DMS79 (cell line): ENCODE measurements around the gene DPCD.
A peak's percentile ranks its signal among the peaks of the same experiment; 100 is the strongest.
"Not testable (repeated sequence)": the region's sequence is repeated elsewhere in the genome, so short reads cannot be mapped to it uniquely, and the experiment has no call there.

Experiments
- DNase-seq: peaks from one replicate; lab custom pipeline; 2025; lab: John Stamatoyannopoulos, UW

DPCD gene

DNA sequence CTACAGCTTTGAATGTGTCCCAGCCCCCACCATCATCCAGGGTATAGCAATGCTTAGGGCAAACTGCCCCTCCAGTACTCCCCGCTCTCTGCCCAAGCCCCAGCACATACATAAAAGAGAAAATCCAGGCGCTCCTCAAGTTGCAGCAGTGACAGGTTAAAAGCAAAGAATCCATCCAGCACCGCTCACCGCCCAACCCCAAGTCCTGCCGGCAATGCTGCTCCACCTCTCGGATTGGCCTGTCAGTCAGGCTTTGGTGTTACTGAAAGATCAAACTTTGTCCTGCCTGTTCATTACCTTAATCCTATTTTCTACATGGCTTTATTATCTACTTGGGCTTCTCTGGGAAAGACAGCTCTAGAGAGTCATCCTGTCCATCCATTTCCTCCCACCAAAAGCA lies 31.9 kb downstream of the DPCD start:
- no peak for DNase-seq

DNA sequence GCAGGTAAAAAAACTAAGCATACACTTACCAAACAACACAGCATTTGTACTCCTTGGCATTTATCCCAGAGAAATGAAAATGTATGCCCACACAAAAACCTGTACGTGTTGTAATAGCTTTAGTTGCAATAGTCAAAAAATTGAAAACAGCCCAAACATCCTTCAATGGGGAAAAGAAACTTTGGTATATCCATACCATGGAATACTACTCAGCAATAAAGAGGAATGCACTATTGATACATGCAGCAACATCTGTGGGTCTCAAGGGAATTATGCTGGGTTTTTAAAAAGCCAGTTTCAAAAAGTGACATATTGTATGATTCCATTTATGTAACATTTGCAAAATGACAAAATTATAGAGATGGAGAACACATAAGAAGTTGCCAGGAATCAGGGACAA lies 35.4 kb downstream of the DPCD start:
- no peak for DNase-seq

DNA sequence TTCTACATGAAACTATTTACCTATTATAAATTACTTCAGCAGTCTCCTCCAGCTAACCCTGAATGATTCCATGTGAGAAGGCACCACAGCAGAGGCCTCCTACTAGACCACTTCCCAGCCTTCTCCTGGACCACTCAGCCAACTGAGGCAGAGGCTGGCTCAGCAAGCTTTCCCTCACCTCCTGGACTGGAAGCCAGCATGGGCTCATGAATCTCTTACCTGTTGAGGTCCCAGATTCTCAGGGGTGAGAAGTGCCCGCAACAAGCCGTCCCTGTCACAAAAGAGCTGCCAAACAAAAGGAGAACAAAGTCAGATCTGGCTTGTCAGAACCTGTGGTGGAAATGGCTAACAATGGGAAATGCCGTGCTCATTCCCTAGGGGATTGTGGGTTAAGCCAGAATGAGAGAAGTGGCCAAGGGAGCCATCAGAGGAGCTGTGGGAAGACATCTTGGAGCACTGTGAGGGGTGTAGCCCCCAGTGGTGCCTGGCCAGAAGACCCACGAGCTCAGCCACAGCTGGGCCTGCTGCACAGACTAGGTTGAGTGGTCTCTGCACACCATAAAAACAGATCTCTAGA lies 36.5 kb downstream of the DPCD start:
- DNase-seq = no peak

DNA sequence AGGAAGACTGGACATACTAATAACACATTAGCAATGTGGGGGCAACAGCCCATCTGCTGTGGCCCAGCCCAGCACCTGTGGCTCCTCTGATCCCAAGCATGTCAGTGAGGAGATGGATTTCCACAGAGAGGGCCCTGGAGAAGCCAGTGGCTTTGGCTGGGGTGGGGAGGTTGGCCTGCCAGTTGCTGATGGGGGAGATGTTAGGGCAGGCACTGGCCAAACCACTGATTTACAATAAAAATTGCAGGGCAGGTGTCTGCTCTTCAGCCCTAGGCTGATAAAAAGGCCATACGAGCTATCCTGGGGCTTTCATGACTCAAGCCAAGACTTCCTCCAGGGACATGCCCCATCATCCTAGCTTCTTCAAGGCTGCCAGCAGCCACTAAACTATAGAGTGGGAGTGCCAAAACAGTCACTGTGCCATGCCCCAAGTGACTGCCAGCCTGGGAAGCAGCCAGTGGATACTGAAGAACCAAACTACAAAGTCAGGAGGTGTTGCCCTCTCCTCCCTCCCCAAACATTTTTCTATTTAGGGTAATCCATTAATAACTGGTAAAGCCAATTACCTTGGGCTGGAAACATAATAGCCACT lies 37.8 kb downstream of the DPCD start:
- DNase-seq = peak; percentile 78

DNA sequence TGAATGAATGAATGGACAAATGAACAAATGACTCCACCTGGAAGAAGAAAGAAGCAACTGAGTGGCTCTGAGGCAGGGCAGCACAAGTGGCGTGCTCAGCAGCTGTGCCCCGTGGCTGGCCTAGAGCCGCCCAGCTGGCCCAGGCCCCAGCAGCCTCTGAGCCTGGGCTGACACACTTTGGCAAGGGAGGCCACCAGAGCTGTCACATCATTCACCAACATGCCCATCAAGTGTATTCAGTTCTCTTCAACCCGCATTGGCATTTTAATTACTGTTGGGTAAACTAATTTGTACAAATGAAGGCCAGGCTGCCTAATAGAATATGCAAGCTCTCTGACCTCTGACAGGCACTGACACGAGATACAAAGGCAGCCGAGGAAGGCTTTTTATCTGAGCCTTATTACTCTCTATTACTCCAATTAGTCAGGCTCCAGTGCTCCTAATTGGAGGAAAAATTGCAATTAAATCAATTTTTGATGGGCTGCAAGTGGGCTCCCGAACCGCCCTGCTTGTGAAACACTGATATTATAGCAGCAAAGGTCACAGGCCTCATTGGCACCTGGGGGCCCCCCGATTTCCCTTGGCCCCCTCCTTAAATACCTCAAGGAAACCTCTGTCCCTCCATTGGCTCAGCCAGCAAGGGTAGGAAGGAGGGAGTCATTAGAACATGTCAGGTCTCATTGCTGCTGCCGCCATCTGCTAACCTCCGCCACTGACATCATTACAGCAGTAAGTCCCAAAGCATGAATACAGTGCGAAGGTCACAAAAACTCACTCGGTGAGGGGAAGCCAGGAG lies 41.9 kb downstream of the DPCD start:
- DNase-seq = no peak

DNA sequence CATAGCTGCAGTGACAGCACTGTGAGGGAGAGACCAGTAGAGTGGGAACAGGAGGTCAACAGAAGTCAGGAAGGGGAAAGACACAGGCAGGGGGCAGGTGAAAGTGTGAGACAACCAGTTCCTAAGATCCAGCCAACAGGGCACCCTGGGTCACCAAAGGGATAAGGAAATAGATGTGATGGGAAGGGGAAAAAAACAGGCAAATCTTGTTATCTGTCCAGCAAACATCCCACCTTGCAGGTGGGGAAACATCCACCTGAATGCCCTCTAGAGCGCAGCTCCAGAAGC lies 42.5 kb downstream of the DPCD start:
- no peak for DNase-seq

DNA sequence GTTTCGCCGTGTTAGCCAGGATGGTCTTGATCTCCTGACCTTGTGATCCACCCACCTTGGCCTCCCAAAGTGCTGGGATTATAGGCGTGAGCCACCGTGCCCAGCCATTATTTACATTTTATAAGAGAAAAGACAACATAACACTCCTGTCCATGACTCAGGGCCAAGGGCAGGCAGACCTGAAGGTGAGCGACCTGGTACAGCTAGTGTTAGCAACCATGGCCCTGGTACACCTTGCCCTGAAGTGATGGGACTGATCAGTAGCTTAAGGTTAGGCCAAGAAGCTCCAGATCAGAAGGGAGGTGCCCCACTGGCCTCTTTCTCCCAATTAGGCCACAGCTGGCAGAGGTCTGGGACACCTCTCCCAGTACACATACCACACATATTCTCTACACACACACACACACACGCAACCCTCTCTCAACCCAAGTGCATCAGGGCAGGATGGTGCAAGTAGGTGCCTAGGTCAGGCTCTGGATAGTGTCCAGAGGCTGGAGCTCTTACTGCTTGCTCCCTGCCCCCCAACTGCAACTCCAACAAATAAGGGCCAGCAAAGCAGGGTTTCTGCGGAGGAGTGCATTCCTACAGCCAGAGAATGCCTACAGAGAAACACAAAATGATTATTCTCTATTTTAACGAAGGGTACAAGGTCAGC lies 43.8 kb downstream of the DPCD start:
- no peak for DNase-seq

DNA sequence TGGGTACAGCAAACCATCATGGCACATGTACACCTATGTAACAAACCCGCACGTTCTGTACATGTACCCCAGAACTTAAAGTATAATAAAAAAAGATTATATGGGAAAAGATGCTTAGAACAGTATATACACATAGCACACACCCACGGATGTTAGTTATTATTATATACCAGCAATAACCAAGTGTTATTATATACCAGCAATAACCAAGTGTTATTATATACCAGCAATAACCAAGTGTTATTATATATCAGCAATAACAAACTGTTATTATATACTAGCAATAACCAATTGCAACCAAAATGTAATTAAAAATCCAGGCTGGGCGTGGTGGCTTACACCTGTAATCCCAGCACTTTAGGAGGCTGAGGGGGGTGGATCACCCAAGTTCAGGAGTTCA lies 45.4 kb downstream of the DPCD start:
- DNase-seq = not testable (repeated sequence)

DNA sequence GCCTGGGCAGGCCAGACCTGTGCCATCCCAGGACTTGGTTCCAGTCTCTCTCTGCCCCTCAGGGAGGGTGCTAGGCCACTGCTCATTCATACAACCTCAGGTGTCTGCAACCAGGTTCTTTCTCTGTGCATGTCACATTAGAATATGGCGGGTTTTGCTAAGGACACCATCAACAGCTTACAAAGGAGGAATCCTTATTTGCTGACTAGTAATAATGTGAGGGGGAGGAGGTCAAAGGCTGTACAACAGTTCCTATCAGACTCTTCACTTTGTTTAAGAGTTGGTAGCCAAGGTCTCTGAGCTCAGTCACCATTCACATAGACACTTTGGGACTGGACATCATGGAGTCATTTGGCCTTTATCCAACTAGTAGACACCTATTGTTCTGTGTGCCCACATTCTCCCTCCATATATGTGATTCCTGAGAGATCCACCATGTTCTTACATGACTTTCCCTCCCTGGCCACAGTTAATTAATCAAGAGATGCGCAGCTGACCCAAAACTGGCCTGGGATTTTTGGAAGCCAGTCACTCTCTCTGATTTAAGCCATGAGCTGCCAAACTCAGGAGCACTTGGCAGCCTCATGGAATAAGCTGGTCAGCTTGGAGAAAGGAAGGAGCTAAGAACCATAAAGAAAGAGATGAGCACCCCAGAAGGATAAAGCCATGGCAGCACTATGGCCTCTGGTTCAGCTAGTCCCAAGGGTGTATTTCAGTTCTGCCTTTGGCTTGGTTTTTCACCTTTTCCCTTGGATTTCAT lies 51.2 kb downstream of the DPCD start:
- no peak for DNase-seq

DNA sequence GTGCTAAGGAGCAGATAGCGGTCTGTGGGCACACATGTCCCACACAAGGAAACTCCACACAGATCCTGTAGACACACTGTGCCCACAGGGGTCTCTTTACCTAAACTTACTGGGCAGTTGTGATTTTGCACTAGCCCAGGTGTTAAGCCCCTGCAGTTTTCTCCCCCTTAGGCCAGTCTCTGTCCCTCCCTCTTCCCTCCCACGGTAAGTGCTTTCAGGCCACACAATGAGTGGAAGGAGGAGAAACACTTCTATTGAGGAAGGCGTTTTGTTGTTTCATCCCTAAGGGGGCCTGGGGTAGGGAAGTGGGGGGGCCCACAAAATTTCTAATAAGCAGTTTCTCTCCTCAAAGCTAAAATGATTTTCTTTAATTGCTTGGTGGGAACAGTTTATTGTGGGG lies 55.4 kb downstream of the DPCD start:
- no peak for DNase-seq

DNA sequence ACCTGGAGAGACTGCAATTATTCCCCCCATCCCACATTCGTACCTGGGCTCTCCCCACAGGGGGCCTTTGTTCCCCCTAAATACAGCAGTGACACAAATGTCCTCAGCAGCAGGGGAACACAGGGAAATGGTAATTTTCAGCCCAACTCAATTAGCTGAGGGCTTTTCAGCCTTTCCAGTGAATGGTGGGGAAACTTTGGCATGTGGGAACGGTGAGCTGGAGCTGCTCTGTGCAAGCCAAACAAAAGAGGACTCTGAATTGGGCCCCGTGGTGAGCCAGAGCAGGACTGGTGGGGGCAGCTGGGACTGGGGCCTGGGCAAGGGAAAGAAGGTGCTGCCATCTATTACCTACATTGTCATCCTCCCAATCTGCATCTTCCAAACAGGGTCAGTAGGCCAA lies 55.9 kb downstream of the DPCD start:
- DNase-seq = no peak

DNA sequence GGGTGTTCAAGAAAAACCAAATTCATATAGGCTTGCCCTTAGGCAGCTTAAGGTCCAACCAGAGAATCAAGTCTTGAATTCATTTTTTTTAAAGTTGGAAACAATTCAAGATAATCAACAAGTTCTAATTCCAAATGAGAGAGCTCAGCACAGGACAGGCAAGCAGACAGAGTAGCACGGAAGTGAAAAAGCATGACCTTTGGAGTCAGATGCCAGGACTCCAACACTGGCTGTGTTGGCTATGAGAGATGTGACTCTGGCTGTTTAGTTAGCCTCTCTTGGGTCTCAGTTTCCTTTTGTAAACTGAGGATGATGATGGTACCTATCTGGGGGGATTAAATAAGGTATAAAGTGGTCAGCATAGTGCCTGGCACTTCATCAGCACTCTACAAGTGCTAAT lies 57.5 kb downstream of the DPCD start:
- no peak for DNase-seq

DNA sequence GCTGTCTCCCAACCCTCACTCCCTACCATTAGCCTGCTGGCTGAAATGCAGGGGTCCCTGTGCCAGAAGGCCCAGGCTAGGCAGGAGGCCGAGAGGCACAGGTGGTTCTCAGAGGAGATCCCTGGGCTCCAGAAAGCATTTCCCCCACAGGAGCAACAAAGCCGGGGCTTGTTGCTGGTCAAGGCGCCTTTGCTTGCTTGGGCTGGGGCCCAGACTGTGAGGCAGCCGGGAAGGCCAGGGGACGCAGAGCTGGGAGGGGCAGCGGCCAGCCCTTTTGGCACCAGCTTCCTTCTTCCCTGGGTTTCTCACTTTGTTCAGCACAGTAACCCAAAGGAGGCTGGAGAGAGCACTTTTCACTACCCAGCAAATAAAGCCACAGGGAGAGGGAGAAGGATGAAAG lies 58.2 kb downstream of the DPCD start:
- DNase-seq = no peak

DNA sequence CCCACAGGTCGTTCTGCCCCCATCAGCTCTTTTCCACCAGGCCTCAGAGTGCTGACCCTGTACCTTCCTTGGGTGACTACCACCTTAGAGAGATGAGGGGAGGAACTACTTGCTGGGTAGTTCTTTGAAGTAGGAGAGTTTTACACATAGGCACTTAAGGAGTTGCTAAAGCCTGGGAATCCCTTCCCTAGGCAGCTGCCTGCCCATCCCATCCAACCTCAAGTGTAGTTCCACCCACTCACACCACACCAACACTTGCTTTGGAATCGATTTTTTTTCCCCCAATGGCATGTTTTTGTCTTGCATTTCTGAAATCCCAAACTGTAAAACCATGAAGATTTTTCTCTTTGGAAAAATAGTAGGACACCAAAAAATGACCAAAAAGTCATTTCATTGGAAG lies 59.1 kb downstream of the DPCD start:
- no peak for DNase-seq

DNA sequence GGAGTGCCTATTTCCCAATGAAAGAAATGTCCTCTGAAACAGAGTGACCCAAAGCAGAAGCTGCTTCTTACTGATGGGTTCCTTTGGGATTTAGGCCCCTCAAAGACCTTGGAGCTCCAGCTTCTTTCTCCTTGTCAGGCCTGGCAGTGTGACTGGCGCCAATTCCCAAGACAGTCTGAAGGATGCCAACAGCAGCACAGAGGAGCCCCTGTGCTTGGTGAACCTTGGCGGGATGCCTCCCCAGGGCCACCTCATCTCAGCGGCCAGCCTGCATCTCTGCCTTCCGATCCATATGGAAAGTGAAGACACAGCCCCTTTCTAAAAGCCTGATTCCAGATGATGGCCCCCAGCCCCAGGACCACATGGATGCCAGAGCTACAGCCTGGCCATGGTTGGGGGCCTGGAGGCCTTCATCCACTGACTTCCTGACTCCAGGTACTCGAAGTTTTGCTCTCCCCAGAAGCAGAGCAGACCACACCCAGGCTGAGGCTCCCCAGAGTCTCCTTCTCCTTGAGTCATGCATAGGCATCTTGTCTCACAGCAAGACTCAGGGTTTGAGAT lies 61.5 kb downstream of the DPCD start:
- no peak for DNase-seq

DNA sequence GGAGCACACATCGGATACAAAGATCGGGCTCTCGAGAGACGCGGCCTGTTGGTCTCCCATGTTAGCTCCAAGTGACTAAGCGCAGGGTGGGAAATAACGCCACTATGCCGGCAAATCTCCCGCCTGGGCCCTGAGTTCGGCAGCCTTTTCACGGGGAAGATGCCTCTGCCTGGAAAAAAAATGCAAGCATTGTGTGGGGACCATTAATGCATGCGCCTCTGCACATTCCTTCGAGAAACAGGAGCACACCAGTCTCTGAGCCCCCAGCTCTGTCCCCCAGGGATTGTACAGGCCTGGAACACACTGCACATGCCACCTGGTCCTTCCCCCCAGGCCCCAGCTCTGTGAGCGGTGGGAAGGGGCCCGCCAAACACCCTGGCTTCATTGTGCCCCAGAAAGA lies 62.7 kb downstream of the DPCD start:
- DNase-seq = no peak

DNA sequence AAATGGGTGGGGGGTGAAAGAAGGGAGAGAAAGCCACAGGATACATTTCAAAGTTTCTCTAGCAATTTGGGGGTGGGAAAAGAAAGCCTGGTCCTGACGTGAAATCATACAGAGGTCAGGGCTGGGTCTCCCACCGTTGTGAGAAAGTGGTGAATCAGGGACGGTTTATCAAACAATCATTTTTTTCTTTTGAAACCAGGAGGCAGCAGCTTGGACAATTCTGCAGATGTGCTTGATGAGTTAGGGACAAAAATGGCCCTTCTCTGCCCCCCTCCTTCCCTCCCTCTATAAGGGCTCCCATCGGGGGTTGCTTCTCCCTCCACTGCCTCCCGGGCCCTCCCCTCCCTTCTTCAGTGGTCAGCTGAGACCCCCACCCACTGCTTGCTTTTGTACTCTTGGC lies 63.2 kb downstream of the DPCD start:
- DNase-seq = no peak

DNA sequence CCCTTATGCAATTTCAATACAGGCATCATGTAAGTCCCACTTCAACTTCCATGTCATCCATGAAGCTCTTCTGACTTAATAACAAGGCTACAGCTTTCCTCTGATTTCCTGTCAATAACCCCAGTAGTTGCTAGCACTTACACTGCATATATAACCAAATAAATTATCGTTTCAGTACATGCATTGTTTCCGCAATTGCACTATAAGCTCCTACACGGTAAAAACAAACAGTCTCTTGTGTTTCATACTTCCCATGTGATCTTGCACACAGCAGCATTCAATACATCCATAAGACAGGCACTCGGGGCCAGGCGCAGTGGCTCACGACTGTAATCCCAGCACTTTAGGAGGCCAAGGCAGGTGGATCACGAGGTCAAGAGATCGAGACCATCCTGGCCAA lies 65.4 kb downstream of the DPCD start:
- DNase-seq = no peak

DNA sequence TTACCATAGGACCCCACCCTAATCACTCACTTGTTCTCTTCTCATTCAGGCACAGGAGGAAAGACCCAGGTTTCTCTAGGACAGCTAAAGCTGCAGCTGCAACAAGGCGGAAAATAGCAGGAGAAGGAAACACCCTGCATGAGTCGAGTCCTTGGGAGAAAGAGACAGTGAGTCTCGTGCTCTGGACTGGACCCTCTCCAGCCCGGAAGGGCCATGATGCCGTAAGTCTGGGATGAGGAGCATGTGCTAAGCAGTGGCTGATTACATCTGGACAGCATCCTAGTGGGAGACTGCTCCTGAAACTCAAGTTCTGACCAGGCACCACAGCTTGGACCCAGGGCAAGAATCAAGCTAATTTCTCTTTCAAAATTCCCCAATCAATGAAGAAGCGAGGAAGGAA lies 67.4 kb downstream of the DPCD start:
- no peak for DNase-seq

DNA sequence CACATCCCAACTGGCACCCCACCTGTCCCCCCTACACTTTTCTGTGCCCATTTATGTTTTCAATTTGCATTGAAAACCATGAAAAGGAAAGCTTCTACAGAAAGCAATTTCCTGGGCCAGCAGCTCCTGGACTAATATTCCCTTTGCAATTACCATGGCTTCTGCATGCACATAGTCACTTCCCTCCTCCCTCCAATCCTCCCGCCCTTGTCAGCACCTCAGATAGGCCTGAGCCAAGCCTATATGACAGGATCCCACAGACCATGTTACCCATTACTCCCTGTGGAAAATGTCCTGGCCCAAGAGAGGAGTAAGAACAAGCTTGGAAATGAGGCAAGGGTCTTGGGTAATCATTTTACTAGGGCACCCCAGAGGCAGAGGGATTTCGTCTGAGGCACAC lies 68.8 kb downstream of the DPCD start:
- no peak for DNase-seq

DNA sequence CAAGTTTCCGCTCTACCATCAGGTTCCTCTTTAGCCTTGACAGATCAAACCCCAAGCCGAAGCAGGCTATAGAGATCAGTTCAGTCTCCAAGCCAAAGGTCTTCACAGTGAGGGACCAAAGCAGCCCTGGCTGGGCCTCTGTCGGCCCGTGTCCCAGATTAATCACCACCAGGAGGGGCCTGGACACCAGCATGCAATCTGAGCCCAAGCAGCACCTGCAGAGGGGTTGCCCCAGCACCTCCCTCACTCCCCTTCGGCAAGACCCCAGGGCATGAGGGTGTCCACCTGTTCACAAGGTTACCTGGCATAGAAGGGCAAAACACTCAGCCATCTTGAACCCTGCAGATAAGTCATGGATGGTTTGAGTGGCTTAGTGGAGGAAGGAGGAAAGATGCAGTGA lies 70.9 kb downstream of the DPCD start:
- DNase-seq = no peak
